EH (cell line): ENCODE measurements around the gene DEGS2.

Experiments used
- DNase-seq: peaks from one replicate; pipeline ENCODE4 v3.0.0-alpha.2; 2015; ENCODE audit warnings: low read depth

DEGS2 gene

GRCh38 chr14:100132161-100132902, 27.1 kb downstream of the DEGS2 start:
- peak; percentile 75 for DNase-seq

- DNase-seq: no peak
Observed at GRCh38 chr14:100131181-100131580, 28.3 kb downstream of the DEGS2 start.

GRCh38 chr14:100130521-100130920, 28.9 kb downstream of the DEGS2 start:
- no peak for DNase-seq

GRCh38 chr14:100129161-100129589, 30.3 kb downstream of the DEGS2 start:
- peak; percentile 31 for DNase-seq

- DNase-seq: no peak
Observed at GRCh38 chr14:100128688-100129087, 30.8 kb downstream of the DEGS2 start.

DNA sequence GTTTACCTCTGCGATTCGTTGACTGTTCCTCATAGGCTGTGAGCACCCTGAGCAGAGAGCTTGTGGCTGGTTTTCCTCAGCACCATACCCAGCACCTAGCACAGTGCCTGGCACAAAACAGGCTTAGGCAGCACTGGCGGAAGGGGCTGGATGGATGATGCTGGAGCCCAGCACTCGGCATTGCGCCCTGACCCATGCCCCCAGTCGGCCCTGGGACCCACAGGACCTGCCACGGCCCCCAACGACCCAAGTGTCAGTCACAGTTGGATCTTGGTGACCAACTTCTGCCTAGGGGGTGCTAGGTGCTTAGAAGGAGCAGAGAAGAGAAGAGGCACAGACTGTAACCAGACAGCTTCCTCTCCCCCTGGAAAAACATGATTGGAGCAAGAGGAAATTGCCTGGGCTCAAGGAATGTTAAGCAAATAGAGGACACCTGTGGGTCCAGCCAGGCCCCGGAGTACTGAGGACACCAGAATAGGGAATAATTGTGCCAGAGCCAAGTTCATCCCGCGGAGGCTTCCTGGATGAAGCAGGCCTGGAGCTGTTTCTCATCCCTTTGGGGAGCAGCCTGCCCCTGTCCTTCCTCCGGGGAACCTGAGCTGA, 31.5 kb downstream of the DEGS2 start:
- no peak for DNase-seq

DNA sequence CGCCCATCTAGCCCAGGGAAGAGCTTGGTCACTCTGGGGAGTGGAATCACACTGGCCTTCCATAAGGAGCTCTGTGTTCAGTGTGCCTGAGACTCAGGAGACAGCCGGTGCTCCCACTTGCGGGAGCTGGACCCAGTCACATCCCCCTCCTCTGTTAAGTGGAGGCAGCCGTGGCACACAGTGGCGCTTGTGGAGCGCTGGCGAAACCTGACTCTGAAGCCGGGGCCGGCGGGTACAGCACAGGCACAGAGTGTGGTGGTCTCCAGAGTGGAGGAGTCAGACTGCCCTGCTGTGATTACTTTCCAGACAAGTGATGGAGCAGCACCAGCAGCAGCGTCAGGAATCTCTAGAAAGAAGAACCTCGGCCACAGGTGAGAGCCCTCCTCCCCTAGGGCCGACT, 33.0 kb downstream of the DEGS2 start:
- no peak for DNase-seq

- no peak for DNase-seq
Observed at GRCh38 chr14:100124551-100125088, 34.8 kb downstream of the DEGS2 start.

DNA sequence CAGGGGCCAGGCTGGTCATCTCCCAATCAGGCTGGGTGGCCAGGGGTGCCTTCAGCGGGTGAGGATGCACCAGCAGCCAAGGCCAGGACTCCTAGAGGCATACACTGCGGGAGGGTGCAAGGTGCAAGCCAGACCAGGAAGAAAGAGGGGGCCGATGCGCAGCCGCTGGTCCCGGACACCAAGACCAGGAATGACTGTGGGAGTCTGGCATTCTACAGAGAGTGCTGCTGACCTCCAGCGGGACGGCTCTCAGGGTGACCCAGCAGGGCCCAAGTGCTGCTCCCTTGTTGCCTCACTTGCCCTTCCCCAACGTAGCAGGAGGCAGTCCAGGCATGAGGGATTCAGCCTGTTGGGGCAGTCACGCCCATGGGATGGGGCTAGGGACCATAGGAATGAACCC, 35.8 kb downstream of the DEGS2 start:
- DNase-seq: no peak

DNA sequence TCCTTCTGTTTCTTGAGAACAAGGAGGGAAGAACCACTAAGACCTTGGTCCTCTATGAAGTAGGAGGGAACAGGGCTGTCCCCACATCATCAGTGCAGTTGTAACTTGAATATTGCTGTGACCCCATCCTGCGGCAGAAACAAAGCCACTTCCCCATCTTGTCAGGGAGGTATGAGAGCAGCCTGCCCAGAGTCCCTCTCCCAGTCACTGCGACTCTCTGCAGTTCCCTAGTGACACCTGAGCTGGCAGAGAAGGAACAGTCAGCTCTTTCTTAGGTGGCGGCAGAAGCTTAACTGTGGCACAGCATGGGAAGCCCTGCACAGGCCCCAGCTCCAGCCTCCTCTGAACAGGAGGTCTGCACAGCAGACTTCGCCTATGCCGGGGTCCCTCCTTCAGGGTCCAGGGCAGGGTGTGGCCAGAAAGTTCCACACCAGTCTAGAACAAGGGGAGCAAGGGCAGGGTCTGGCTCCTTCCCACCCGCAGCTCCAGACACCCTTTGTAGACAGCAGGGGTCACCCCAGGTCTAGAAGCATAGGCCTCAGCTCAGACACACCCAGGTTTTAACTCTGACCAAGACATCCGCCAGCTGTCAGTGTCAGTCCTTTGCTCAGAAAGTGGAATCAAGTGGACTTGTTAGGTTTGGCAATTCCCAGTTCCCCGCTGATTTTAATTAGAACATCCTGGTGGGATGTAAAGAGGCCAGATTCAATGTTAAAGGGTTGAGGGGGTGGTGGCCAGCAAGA, 36.8 kb downstream of the DEGS2 start:
- DNase-seq: no peak

DNA sequence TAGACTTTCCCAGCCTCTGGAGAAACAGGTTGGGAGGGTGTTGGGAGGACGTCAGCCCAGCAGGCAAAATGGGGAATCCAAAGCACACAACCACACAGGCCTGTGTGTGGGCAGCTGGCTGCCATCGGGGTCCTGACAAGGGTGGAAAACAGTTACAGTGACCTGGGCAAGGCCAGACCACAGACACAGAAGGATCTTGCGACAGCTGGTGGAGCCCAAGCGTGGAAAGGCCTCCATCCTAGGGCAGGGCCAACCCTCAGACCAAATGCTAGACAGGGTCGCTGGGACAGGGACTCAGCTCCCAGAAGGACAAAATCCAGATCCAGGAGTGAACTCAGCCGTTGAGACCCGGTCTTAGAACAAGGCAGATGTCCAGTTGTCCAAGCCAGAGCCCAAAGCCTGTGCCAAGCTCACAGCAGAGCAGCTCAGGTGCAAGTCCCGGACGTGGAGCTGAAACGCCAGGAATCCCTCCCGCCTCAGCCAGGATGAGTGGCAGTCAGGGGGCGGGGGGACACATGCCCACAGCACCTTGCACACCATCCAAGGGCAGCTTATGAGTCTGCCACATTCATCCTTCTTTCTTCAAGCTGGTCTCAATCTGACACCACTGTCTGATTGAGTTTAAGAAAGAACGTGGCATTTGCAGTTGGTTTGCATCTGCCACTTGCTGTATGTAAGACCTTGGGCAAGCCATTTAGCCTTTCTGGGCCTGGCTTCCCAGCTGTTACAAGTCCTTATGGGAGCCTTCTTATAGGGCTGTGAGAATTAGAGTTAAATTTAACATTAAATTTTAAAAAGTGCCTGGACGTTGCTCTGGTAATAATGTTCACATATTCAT, 37.6 kb downstream of the DEGS2 start:
- DNase-seq: no peak

DNA sequence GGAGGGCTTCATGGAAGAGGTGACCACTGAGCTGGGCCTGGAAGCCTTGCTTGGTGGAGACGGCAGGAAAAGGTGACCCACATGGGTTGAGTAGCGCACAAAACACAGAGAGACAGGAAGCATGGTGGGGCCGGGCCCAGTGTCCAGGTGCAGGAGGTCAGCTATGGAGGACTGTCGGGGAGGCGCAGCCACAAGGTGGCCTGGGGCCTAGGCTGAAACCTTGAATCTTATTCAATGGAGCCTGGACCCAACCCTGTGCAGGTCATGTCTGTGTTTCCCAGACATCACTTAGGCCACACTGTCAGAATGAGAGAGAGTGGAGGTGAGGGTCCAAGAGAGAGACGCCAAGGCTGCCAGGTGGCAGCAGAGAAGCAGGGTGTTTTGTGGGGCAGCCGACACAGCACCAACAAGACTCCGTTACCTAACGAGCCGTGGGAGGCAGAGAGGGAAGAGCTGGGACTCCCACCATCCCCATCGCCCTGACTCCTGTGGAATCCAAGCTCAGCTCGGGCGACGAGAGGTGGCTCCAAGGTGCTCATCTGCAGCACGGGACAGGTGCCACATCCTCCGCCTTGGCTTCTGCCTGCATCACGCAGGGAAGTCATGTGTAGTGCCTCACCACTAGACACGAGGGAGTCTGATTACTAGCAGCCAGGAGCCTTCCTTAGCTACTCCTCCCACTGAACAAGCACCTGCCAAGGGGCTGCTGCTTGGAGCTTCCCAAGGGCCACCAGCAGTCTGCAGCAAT, 38.7 kb downstream of the DEGS2 start:
- DNase-seq: no peak

GRCh38 chr14:100119251-100119650, 40.2 kb downstream of the DEGS2 start:
- no peak for DNase-seq

DNA sequence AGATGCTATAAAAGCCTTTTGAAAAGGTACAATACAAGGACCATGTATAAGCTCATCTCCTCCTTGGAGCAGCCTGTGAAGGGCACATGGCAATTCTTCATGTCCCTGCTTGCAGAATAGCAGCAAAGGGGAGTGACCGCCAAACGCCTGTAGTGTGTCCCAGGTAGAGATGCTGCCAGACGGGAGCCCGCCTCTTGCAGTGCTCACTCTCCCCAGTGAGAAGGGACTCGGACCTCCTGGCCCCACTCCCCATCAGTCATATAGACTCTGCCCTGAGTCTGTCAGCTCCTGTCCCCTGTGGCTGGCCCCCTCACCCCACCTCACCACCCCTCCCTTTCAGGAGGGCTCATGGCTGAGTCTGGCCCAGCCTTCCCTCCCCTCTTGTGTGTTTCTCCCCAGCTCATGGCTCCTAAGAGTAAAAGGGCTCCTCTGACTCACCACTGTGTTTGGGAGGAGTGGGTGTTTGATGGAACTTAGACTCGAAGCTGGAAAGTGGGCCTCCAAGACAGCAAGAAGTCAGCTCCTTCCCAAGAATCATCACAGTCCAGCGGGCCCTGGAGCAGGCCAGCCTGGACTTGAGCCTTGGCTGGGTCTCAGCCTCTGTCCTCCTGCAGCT, 40.9 kb downstream of the DEGS2 start:
- DNase-seq: no peak

DNA sequence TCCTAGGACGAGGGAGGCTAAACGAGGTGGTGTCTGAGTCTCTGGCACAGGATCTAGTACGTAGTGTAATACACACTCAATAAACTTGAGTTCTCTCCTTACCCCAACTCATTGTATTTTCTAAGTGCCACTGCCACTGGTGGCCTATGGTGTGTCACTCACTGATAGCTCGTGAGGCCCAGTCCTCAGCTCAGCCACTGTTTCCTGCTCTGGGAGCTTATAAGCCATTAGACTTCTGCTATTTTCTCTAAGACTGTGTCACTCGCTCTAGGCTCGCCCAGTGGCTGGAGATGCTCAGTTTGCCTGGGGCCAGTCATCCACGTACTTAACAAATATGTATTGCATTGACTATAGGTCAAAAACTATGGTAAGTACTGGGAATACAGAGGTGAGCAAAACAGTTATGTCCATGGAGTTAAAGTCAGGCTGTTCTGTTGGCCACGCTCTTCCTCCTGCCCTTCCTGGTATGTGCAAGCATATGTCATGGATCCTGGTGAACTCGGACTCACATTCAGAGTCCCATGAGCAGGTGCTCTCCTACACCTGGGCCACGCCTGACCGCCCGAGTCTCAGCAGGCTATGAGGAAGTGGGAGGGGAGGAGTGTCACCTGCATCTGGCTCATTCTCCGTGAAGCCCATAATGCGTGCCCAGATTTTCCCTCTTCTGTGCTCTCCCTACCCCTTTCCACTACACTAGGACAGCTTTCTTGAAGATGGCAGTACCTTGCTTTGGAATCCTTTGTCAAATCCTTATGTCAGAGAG, 41.6 kb downstream of the DEGS2 start:
- no peak for DNase-seq

- DNase-seq: no peak
Observed at GRCh38 chr14:100117026-100117425, 42.4 kb downstream of the DEGS2 start.

- DNase-seq: no peak
Observed at GRCh38 chr14:100116134-100116533, 43.3 kb downstream of the DEGS2 start.

DNA sequence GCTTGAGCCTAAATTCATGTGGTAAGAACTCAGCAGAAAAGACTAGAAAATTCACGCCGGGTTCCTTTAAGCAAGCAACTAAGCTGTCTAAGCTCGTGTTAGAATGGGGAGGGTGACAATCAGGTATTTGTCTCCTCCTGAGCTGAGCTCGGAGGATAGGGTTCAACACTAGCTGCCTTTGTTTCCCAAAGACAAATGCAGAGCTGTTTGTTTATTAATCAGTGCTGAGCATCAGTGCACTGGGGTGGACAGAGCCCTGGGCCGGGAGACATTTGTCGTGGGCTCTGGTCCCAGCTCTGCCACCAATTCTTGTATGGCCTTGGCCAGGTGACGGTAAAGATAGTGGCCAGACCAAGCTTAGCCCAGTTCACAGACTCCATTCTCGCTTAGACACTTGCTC, 43.7 kb downstream of the DEGS2 start:
- no peak for DNase-seq

- no peak for DNase-seq
Observed at GRCh38 chr14:100115236-100115635, 44.2 kb downstream of the DEGS2 start.
